Measurements from ENCODE around the gene EIF3B.
"Not testable (repeated sequence)": the region's sequence is repeated elsewhere in the genome, so short reads cannot be mapped to it uniquely, and the experiment has no call there.

Gene EIF3B

DNA sequence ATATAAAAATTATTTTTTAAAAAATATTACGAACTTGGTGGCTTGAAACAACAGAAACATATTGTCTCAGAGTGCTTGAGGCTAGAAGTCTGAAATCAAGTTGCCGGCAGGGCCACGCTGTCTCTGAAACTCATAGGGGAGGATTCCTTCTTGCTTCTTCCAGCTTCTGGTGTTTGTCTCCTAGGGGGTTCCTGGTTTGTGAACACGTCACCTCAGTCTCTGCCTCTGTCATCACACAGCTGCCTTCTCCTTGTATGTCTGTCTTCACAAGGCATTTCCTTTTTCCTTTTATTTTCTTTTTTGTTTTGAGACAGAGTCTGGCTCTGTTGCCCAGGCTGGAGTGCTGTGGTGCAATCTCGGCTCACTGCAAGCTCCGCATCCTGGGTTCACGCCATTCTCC is 27.7 kb upstream of the EIF3B start:
- H3K4me3 ChIP-seq (ENCODE audit: low read depth, low read length): no peak overlapping the region
- TF ChIP-seq CTCF (IDR thresholded peaks at IDR 0.05; ENCODE audit: low read depth, low read length): no peak

GRCh38 chr7:2330493-2330892 is 24.1 kb upstream of the EIF3B start:
- H3K4me3 ChIP-seq (ENCODE audit: low read depth, low read length): no peak overlapping the region
- no peak for TF ChIP-seq CTCF (IDR thresholded peaks at IDR 0.05; ENCODE audit: low read depth, low read length)

DNA sequence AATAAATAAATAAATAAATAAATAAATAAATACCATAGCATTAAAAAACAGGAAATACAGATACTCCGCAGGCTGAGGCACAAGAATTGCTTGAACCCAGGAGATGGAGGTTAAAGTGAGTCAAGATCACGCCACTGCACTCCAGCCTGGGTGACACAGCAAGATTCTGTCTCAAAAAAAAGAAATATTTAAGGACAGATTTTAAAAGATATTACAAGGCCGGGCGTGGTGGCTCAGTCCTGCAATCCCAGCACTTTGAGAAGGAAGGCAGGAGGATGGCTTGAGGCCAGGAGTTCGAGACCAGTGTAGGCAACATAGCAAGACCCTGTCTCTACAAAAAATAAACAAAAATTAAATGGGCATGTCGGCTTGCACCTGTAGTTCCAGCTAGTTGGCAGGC is 22.9 kb upstream of the EIF3B start:
- no peak for TF ChIP-seq CTCF (IDR thresholded peaks at IDR 0.05; ENCODE audit: low read depth, low read length)
- H3K4me3 ChIP-seq (ENCODE audit: low read depth, low read length): no peak overlapping the region

DNA sequence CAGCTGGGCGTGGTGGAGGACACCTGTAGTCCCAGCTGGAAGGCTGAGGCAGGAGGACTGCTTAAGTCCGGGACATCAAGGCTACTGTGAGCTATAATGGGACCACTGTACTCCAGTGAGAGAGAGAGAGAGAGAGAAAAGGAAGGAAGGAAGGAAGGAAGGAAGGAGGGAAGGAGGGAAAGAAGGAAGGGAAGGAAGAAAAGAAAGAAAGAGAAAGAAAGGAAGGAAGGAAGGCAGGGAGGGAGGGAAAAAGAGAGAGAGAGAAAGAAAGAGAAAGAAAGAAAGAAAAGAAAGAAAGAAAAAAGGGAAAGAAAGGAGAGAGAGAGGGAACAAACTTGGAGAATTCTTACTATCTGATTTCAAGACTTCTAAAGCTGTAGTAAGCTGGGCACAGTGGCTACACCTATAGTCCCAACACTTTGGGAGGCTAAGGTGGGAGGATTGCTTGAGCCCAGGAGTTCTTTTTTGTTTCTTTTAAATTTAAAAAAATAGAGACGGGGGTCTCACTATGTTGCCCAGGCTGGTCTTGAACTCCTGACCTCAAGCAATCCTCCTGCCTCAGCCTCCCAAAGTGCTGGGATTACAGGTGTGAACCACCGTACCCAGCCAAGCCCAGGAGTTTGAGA is 21.9 kb upstream of the EIF3B start:
- not testable (repeated sequence) for H3K4me3 ChIP-seq (ENCODE audit: low read depth, low read length)

DNA sequence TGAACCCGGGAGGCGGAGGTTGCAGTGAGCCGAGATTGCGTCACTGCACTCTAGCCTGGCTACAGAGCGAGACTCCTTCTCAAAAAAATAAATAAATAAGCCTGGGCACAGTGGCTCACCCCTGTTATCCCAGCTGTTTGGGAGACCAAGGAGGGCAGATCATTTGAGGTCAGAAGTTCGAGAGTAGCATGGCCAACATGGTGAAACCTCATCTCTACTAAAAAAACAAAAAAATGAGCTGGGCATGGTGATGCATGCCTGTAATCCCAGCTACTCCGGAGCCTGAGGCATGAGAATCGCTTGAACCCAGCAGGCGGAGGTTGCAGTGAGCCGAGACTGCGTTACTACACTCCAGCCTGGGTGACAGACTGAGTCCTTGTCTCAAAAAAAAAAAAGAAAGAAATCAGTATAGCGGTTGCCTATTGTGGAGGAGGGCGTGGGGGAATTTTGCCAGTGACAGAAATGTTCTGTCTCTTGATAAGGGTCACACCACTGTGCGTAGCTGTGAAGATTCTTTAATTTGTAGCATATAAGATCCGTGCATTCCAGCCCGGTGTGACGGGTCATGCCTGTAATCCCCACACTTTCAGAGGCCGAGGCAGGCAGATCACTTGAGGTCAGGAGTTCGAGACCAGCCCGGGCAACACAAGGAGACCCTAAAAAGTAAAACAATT is 17.9 kb upstream of the EIF3B start:
- no peak for TF ChIP-seq CTCF (IDR thresholded peaks at IDR 0.05; ENCODE audit: low read depth, low read length)
- no peak overlapping the region for H3K4me3 ChIP-seq (ENCODE audit: low read depth, low read length)

DNA sequence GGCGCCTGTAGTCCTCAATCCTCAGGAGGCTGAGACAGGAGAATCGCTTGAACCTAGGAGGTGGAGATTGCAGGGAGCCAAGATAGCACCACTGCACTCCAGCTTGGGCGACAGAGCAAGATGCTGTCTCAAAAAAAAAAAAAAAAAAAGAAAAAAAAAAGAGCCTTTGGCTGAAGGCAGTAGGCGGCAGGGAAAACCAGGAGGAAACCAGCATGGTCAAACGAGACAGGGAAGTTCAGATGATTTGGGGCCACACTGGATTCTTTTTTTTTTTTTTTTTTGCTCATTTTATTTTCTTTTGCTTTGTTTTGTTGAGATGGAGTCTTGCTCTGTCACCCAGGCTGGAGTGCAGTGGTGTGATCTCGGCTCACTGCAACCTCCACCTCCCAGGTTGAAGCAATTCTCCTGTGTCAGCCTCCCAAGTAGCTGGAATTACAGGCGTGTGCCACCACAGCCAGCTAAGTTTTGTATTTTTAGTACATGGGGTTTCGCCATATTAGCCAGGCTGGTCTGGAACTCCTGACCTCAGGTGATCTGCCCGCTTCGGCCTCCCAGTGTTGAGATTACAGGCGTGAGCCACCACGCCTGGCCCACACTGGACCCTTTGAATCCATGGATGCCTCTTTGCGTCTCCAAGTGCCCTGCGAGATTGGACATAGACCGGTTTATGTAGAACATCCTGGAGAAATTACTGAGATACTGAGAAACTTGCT is 7.1 kb upstream of the EIF3B start:
- not testable (repeated sequence) for H3K4me3 ChIP-seq (ENCODE audit: low read depth, low read length)

- no peak overlapping the region for H3K4me3 ChIP-seq (ENCODE audit: low read depth, low read length)
- no peak for TF ChIP-seq CTCF (IDR thresholded peaks at IDR 0.05; ENCODE audit: low read depth, low read length)
Measured at GRCh38 chr7:2350055-2350454, 4.6 kb upstream of the EIF3B start.

DNA sequence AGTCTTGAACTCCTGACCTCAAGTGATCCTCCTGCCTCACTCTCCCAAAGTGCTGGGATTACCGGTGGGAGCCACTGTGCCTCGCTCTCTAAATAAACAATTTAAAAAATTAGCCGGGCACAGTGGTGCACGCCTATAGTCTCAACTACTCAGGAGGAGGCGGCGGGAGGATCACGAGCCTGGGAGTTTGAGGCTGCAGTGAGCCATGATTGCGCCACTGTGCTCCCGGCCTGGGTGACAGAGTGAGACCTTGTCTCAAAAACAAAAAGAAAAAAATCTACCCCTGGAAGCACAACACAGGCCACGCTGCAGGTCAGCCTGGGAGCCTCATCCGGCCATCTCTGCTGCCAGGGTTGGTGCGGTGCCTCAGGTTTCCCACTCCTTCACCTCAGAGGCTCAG is 3.8 kb upstream of the EIF3B start:
- H3K4me3 ChIP-seq (ENCODE audit: low read depth, low read length): no peak overlapping the region
- TF ChIP-seq CTCF (IDR thresholded peaks at IDR 0.05; ENCODE audit: low read depth, low read length): no peak
